ENCODE data around the gene FAP. TPM values are rescaled to one million over a fixed set of nuclear protein-coding genes. Genes with fewer than 3 reads are reported as not detected.

The FAP gene
- total RNA-seq, 1 donor from 2014 or later, result not detected

DNA sequence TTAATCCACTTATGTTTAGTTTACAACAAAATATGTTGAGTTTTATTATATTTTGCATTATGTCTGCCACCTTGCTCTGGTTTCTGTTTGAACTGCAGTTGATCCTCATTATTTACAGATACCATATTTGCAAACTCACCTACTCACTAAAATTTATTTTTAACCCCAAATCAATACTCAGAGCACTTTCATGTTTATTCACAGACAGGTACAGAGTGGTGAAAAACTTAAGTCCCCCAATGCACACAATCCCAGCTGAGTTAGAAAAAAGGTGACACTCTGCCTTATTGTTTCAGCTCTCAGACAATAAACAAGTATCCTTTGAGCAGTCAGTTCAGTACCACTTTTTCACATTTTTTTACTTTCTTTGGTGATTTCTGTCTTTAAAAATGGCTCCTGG lies 104.9 kb downstream of the FAP start:
- CTCF ChIA-PET, result no interaction called here
- DNase-seq (no peak), ATAC-seq (ENCODE audit: low read depth) (no peak)
- peaks cover 9% of the 10 kb centered on the region for H3K27me3 Mint-ChIP-seq
- no peaks in the 10 kb centered on the region for H3K9me3 Mint-ChIP-seq
- H3K4me3 Mint-ChIP-seq, result no peak overlapping the region
- TF ChIP-seq CTCF (IDR thresholded peaks at IDR 0.05), result no peak
- POLR2A ChIA-PET, result no interaction called here
- H3K27ac Mint-ChIP-seq, result no peak overlapping the region
- no peaks in the 10 kb centered on the region for H3K4me1 Mint-ChIP-seq
- intact Hi-C loops (cut with micrococcal nuclease), result no loop called here
- H3K36me3 Mint-ChIP-seq (ENCODE audit: low read depth), result no peaks in the 10 kb centered on the region

GRCh38 chr2:162127422-162127821 lies 115.8 kb downstream of the FAP start:
- no peak for TF ChIP-seq CTCF (IDR thresholded peaks at IDR 0.05)
- Mint-ChIP-seq H3K4me3 (no peak overlapping the region), H3K36me3 (ENCODE audit: low read depth) (no peaks in the 10 kb centered on the region), H3K4me1 (peaks cover 18% of the 10 kb centered on the region), H3K27ac (no peak overlapping the region), H3K27me3 (no peaks in the 10 kb centered on the region), H3K9me3 (no peaks in the 10 kb centered on the region)
- DNase-seq (no peak), ATAC-seq (ENCODE audit: low read depth) (no peak)
- POLR2A ChIA-PET, result no interaction called here
- CTCF ChIA-PET, result no interaction called here
- intact Hi-C loops (cut with micrococcal nuclease), result loop anchor here (10.0 kb wide), 1 partner anchor 703 kb away; no protein-coding TSS in a partner anchor

DNA sequence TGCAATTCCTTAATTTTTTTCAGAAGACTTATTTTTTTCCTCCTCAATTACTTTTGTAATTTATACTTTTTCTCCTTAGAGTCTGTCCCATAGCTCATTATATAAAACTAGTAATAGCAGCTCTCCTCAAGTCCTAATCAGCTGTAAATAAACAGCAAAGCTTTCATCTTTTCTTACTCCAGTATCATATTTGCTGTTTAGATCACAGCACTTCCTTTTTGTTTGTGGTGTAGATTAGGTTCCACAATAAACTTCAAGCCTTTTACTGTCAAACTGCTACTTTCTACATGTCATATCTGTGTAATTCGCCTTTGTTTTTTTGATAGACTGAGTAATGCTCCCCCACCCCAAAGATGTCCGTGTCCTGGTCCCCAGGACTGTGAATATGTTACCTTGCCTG lies 116.7 kb downstream of the FAP start:
- intact Hi-C loops (cut with micrococcal nuclease), result loop anchor here (10.0 kb wide), 1 partner anchor 702 kb away; no protein-coding TSS in a partner anchor
- Mint-ChIP-seq H3K9me3 (no peaks in the 10 kb centered on the region), H3K36me3 (ENCODE audit: low read depth) (no peaks in the 10 kb centered on the region), H3K27me3 (no peaks in the 10 kb centered on the region), H3K4me3 (no peak overlapping the region), H3K27ac (peak overlapping the region; percentile 50), H3K4me1 (peaks cover 18% of the 10 kb centered on the region)
- CTCF ChIA-PET, result interaction anchor here (0.6 to 1.9 kb wide), 10 partner anchors 22 to 1676 kb away, joined by 3 to 10 read pairs (median 3); no protein-coding TSS in a partner anchor
- DNase-seq (no peak), ATAC-seq (ENCODE audit: low read depth) (peak; percentile 28)
- POLR2A ChIA-PET, result interaction anchor here (0.7 to 1.4 kb wide), 2 partner anchors 192 to 193 kb away, joined by 3 to 5 read pairs; partner anchors contain the start of gene IFIH1
- no peak for TF ChIP-seq CTCF (IDR thresholded peaks at IDR 0.05)

DNA sequence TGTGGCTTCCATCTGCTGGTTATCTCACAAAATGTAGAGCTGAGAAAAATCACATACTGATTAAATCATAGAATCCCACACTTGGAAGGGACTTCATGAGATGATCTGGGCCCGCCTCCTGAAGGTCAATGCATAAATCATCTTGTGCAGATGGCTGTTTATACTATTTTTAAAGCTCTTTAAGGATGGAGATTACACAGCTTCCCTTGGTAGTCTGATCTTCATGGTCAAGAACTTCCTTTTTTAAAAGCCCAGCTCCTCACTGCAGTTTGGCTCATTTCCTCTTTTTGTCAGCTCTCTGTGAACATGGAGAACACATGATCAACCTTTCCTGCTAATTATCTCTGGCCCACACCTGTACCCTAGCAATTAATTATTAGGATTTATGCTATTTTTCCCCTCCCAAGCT lies 117.1 kb downstream of the FAP start:
- ChIA-PET POLR2A (interaction anchor here (0.7 to 1.4 kb wide), 2 partner anchors 192 to 193 kb away, joined by 3 to 5 read pairs; partner anchors contain the start of gene IFIH1), CTCF (interaction anchor here (0.6 to 1.9 kb wide), 10 partner anchors 23 to 1676 kb away, joined by 3 to 10 read pairs (median 3); no protein-coding TSS in a partner anchor)
- Mint-ChIP-seq H3K27ac (peak overlapping the region; percentile 50), H3K9me3 (no peaks in the 10 kb centered on the region), H3K4me3 (no peak overlapping the region), H3K36me3 (ENCODE audit: low read depth) (no peaks in the 10 kb centered on the region), H3K4me1 (peaks cover 18% of the 10 kb centered on the region), H3K27me3 (no peaks in the 10 kb centered on the region)
- ATAC-seq (ENCODE audit: low read depth) (peak; percentile 81), DNase-seq (no peak)
- TF ChIP-seq CTCF (IDR thresholded peaks at IDR 0.05), result no peak
- intact Hi-C loops (cut with micrococcal nuclease), result loop anchor here (10.0 kb wide), 1 partner anchor 701 kb away; no protein-coding TSS in a partner anchor

- ChIA-PET CTCF (interaction anchor here (0.7 to 1.9 kb wide), 5 partner anchors 117 to 538 kb away, joined by 3 to 10 read pairs (median 3); no protein-coding TSS in a partner anchor), POLR2A (no interaction called here)
- Mint-ChIP-seq H3K4me1 (peaks cover 18% of the 10 kb centered on the region), H3K36me3 (ENCODE audit: low read depth) (no peaks in the 10 kb centered on the region), H3K9me3 (no peaks in the 10 kb centered on the region), H3K4me3 (no peak overlapping the region), H3K27ac (no peak overlapping the region), H3K27me3 (no peaks in the 10 kb centered on the region)
- ATAC-seq (ENCODE audit: low read depth) (no peak), DNase-seq (no peak)
- intact Hi-C loops (cut with micrococcal nuclease), result loop anchor here (10.0 kb wide), 1 partner anchor 700 kb away; no protein-coding TSS in a partner anchor
- TF ChIP-seq CTCF (IDR thresholded peaks at IDR 0.05), result no peak
Measured at GRCh38 chr2:162125138-162125537, 118.1 kb downstream of the FAP start.

Data from activated B cell treated with CpG ODN at 0.5 μM for 24 hours (primary cell).